Measurements from ENCODE around the gene PSTPIP1.

Gene PSTPIP1

DNA sequence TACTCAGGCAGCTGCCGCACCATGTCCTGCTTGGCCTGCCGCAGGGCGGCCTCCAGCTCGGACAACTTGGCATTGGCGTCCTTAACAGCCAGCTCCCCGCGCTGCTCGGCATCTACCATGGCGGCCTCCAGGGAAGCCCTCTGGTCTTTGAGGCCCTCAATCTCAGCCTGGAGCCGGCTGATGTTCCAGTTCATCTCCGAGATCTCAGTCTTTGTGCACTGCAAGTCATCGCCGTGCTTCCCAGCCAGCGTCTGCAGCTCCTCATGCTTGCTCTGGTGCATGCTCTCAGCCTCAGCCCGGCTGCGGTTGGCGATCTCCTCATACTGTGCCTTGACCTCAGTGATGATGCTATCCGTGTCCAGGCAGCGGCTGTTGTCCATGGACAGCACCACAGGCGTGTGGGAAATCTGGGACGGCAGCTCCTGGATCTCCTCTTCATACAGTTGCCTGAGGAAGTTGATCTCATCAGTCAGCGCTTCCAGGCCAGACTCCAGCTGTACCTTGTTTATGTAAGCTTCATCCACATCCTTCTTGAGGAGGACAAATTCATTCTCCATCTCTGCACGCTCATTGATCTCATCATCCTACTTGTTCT lies 15.5 kb upstream of the PSTPIP1 start:
- DNase-seq: no peak

- no peak for DNase-seq
These were observed 14.9 kb upstream of the PSTPIP1 start for GRCh38 chr15:76979996-76980520.

GRCh38 chr15:76982356-76982755 lies 12.6 kb upstream of the PSTPIP1 start:
- DNase-seq: no peak

GRCh38 chr15:76982756-76983155 lies 12.2 kb upstream of the PSTPIP1 start:
- DNase-seq: no peak

DNA sequence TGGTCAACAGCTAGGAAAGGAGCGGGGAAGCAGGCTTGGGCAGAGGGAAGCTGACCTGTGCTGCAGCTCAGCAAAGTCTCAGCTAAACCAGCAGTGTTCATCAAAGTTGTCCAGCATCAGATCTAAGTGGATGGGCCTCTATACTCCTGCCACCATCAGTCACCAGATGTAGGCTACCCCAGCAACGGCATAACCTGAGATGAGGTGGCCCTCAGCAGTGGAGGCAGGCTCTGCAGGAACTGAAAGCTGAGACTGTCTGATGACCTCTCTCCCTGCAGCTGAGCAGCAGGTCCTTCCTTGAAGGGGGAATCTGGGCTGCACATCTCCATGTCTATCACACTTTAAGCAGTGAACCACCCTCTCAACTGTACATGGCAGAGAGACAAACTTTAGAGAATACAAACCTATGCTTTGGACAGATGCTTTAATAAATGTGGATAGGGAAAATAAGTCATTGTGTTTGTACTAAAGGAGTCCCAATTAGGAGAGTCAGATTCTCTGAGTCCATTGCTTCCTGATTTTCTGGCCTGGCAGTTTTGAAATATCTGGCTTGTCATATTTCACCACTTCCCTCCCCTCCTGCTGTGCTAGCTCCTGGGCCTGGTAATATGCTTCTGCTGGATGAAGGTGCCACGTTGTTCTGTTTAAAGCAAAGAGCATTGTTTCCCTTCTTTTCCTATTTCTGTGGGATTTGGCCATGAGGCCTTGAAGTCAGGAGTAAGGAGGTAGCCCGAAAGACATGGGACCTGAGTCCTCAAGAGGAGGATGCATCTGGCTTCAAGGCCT lies 11.1 kb upstream of the PSTPIP1 start:
- no peak for DNase-seq

- no peak for DNase-seq
These were observed 8.2 kb upstream of the PSTPIP1 start for GRCh38 chr15:76986743-76987142.

GRCh38 chr15:76987276-76987675 lies 7.7 kb upstream of the PSTPIP1 start:
- no peak for DNase-seq

DNA sequence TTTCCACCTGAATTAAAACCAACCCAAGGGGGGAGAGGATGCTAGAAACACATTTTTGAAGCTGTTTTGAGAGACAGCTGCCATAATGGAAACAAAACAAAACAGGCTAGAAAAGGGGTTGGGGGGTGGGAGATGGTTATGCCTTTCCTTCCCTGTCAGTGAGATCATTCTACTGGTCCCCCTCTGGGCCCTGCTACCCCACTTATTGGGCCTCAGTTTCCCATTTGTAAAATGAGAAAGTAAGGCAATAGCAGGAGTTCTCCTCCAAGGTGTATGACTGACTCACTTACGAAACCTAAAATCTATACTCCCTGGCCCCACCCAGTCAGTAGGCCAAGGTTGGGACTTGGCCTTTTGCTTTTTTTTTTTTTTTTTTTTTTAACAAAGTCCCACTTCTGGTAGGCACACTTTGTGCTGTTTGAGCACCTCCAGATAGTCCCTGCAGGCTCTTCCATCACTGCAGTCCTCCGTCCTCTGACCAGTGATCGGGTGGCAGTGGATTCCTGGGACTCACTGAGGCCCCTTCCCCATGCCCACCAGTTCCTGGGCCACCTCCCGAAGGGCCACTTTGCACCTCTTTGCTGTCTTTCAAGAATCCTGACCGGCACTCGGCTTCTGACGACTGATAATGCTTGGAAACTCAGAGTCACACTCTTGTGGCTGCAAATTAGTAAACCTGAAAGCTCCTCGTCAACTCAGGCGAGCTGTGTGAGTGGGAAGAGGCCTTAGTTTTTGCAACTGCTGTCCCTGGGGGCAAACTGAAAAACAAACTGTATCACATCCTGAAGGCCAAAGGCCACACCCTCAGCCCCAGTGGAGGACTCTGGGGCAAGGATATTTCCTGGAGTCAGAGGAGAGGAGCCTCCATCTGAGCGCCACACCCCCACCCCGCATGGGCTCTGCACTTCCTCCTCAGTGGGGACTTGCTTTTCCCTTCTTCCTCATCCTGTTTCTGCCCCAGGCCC lies 6.7 kb upstream of the PSTPIP1 start:
- DNase-seq: no peak

DNA sequence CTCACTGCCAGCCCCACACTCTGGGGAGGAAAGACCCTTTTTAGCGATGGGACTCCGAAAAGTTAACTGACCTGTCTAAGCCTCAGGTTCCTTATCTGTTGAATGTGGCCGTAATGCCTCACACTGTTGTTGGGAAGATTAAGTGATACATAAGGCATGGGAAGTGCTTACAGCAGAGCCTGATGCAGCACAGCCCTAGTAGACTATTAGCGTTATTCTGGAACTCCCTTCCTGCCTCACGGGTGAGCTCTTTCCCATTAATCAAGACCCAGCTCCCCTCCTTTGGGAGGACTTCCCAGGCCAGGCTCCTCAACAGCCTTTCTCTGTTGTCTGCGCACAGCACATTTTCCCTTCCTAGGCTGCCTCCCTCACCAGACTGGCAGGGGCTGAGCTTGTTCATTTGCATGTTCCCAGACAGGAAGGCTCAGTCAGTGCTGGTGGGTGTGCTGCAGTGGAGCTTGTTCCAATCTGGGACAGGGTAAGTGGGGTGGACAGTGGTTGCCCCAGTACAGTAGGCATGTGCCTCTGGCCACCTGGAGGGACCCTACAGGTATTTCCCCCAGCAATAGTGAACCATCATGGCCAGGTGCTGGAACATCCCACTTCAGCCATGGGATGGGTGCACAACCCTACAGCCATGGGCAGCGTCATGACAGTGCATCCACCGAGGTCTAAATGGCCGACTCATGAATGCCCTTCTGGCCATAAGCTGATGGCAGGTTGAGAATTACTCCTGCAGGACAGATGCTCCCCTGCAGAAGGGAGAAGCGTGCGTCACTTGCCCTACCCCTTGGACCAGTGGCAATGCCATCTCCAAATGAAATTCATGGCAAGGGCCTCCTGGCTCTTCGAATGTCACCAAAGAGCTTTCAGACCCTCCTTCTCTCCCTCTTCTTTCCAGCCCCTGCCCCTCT lies 5.8 kb upstream of the PSTPIP1 start:
- no peak for DNase-seq

DNA sequence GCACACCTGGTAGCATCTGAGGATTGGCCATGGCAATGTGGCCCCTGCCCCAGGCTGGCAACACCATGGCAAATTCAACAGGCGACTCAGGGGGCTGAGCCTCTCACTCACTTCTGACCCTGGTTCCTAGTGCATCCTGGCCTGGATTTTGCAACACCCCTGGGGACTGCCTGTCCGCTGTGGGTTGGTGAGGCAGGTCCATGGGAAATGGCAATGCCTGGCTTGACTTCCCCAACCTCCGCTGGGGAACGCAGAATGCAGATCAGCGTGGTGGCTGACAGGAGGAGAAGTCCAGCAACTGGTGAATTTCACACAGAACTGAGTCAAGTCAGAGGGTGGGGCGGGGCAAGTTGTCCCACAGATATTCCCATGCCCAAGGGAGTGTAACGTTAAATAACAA lies 3.9 kb upstream of the PSTPIP1 start:
- no peak for DNase-seq

DNA sequence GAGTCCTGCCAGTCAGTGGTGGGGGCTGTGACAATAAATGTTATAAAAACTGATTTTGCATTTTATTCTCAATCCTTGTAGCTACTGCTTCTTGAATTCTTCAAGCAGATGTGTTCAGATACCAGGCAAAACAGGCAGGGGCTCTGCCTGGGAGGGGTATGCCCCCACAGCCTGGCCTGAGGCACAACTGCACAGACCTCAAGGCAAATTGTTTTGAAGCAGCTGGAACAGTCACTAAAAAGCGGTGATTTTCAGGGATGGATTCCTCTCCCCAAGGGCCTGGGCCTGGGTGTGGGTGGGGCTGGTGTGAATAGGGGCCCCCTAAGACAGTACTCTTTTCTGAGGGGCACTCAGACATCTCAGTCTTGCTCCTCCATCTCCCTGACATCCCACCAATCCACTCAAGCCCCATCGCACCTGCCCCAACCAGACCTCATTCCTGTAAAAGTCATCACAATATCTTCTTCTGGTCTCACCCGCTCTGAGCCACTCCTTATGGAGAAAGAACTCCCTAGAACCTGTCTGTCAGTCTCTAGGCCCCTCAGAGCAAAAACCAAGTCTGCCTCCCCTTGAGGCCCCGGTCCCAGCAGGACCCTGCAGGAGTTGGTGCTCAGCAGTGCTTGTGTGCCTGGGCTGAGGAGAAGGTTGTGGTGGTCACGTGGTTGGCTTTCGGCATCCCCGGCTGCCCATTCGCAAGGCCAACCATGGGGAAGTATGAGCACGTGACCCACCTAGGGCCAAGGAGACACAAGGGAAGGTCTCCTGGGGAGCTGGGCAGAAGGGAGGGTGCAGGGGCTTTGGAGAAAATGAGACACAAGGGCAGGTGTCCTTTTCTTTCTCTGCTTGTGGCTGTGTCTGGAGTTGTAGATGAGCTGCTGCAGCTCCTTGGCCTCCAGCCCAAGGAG lies 2.9 kb upstream of the PSTPIP1 start:
- no peak for DNase-seq

DNA sequence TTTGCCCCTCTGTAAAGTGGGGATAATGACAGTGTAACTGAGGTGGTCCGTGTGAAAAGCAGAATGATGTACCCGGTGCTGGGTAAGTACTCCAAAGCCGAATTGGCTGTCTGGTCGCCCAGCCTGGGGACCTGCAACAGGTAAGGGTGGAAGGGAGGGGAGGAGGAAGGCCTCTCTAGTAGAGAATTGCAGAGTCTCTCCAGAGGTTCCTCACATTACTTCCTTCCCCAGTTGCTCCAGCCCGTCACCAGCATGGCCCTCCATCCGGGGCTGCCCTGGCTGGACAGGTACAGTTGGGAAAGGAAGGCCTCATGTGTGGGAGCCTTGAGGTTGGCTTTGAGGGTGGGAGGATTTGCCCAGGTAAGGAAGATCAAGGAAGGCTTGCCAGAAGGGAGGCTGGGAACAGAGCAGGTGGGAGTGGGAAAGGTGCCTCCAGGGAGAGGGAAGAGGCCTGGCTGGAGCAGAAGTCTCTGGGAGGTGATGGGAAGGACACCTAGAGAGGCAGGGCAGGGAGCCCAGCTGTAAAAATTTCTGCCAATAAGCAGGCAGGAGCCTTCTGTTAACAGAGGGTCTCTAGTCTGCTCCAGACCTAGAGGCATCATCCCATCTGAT lies 1.7 kb upstream of the PSTPIP1 start:
- DNase-seq: no peak

DNA sequence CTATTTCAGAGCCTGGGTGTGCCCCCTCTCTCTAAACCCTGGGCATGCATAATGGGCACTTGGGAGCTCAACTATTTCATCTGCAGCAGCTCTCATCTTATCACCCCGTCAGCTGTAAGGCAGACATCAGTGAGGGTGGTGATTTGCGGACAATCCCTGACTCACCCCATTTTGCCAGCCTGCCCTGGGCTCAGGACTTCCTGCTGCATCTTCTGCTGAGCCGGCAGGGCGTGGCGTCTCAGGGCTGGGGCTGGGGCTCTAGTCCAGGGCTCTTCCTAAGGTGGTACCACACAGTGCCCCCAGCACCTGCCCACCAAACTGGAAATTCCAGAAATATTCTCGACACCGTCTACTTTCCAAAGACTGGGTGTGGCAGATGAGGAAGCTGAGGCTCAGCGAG lies 925 bp upstream of the PSTPIP1 start:
- DNase-seq: no peak

DNA sequence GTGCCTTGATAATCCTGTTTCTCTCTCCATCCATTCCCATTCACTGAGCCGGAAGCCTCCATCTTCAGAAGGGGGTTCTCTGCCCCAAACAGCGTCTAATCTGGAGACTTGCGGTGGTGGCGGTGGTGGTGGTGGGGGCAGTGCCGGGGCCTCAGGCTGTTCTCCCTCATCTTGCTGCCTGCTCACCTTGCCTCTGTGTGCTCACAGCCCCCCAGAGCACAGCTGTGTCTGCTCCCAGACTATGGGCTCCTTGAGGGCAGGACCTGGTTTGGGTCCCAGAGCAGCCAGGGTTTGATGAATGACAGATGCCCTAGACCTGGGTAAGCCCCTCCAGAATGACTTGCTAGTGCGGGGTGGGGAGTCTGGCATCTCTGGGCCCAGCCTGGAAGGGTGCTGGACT lies 430 bp upstream of the PSTPIP1 start:
- DNase-seq: no peak

DNA sequence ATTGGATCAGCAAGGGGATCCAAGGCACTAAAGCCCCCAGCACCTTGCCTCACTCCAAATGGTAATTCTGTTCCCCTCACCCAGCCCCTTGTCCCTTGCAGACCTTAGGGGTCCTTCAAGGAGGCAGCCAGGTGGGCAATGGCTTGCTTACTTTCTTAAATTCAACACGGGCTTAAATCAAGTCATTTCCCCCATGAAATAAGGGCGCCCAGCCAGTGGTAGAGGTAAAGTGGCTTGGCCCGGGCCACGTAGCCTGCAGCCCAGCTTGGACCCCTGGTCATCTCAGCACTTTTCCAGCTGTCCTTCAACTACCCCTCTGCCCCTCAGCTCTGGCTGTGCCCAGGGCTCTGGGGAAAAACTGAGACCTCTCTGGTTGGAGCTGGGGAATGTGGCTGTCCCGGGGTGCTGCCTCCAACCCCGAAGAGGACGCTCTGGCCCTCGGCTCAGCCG lies 1.2 kb downstream of the PSTPIP1 start:
- DNase-seq: no peak

DNA sequence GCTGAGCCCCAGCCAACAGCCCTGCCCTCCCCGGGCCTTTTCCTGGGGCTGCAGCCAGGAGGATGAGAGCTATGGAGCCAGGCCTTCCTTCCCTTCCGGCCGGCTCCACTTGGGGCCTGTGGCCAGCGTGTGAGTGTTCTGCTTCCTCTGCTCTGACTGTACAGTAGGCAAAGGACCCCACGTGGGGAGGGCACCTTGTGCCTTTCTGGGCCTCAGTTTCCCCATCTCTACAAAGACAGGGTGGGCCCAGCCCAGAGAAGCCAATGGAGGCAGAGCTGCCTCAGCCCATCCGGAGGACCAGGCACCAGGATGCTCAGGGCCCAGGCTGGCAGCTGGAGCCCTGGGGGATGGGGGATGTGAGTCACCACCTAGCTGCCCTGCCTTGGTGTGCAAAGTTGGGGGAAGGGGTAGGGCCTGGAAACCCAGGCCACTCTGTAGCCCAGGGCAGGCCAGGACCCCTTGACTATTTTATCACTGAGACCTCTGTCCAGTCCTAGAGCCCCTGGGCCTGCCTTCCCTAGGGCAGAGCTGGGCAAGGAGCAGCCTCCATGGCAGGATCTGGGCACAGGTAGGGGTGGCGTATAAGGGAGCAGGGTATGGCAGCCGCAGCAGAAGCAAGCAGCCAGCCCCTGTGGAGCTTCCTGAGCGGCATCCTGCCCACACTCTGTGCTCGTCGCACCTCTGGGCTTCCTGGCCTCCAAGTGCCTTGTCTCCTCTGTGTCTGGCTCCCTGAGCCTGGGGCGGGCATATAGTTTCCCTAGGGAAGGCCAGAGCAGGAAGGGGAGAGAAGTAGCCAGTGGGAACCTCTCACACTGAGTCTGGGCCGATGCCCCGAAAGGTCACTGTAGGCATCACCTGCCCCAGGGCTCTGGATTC lies 1.8 kb downstream of the PSTPIP1 start:
- peak; percentile 37 for DNase-seq

- no peak for DNase-seq
These were observed 3.8 kb downstream of the PSTPIP1 start for GRCh38 chr15:76998663-76999285.

DNA sequence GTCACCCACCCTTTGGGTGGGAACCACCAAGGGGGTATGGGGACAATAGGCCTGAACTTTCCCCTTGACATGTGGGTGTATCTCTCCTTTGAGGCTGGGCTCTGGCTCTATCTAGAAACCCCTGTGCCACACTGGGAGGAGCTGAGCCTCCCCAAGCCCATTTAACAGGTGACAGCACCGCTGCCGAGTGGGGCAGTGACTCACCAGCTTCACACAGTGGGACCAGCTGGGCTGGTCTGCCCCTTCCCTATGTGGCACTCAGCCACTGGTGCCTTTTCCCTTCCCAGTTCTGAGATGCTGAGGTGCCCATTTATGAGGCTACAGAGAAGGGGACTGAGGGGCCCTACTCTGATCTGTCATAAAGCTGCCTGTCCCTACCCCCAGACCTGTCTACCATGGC lies 5.1 kb downstream of the PSTPIP1 start:
- DNase-seq: no peak

DNA sequence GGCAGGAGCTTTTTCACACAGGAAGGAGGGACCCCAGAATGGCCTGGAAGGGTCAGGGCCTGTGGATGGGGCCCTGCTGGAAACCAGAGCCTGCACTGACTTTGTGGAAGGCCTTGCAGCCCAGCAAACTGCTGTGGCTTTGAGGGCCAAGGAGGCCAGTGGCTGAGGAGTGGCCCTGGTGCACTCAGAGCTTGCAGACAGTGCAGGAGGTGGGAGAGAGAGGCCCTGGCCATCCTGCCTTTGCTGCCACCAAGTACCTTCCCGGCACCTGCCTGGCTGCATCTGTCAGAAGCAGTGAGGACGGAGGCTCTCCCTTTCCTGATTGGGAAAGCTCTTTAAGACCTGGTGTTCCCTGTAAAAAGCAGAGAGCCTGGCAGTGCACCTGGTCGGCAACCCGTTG lies 6.4 kb downstream of the PSTPIP1 start:
- no peak for DNase-seq

Data from fibroblast of skin of right biceps (primary cell).